ENCODE measurements around the gene EGFLAM. TPM values are rescaled to one million over a fixed set of nuclear protein-coding genes. Genes with fewer than 3 reads are reported as not detected.
A peak's percentile ranks its signal among the peaks of the same experiment; 100 is the strongest.

EGFLAM gene
- polyA plus RNA-seq (2011; rRNA removed) (16.4 and 20.1 TPM in 2 replicates), polyA minus RNA-seq (2011; rRNA and poly(A)+ RNA removed) (12.9 and 14.5 TPM in 2 replicates)

GRCh38 chr5:38258319-38259061 lies at the start of gene EGFLAM:
TSS of gene EGFLAM (plus strand) at chr5:38258559. CDS start at chr5:38258755, 196 bp downstream.
- H3K27me3 ChIP-seq (ENCODE audit: control insufficient read depth, insufficient read depth, low read length): peaks cover 63% of the 10 kb centered on the region
- ChIA-PET CTCF (no interaction called here), POLR2A (no interaction called here)
- no peak for DNase-seq (ENCODE audit: low read depth, low spot score)
- no peak within 1 kb of the TSS for H3K27ac ChIP-seq (ENCODE audit: low read depth, low read length)
- H3K9me3 ChIP-seq (ENCODE audit: control insufficient read depth, insufficient read depth, low read length): no peaks in the 10 kb centered on the region; the same call in 1 of the 2 replicates
- no peak for TF ChIP-seq CTCF (IDR thresholded peaks at IDR 0.05; ENCODE audit: low read depth, low read length)
- peak within 1 kb of the TSS; percentile 39 for H3K4me3 ChIP-seq (ENCODE audit: low read depth, low read length)

- Histone ChIP-seq H3K27me3 (ENCODE audit: control insufficient read depth, insufficient read depth, low read length) (no peaks in the 10 kb centered on the region), H3K9me3 (ENCODE audit: control insufficient read depth, insufficient read depth, low read length) (no peaks in the 10 kb centered on the region), H3K27ac (ENCODE audit: low read depth, low read length) (no peak overlapping the region), H3K4me3 (ENCODE audit: low read depth, low read length) (no peak overlapping the region)
- DNase-seq (ENCODE audit: low read depth, low spot score): peak; percentile 3
- POLR2A ChIA-PET: no interaction called here
- peak; percentile 56 for TF ChIP-seq CTCF (IDR thresholded peaks at IDR 0.05; ENCODE audit: low read depth, low read length)
- CTCF ChIA-PET: interaction anchor here (0.7 to 1.2 kb wide), 3 partner anchors 57 to 601 kb away, joined by 3 read pairs; no protein-coding TSS in a partner anchor
Measured at GRCh38 chr5:38208782-38209378, 49.5 kb upstream of the EGFLAM start.

GRCh38 chr5:38210676-38211353 lies 47.5 kb upstream of the EGFLAM start:
- Histone ChIP-seq H3K4me3 (ENCODE audit: low read depth, low read length) (no peak overlapping the region), H3K27ac (ENCODE audit: low read depth, low read length) (no peak overlapping the region), H3K9me3 (ENCODE audit: control insufficient read depth, insufficient read depth, low read length) (no peaks in the 10 kb centered on the region), H3K27me3 (ENCODE audit: control insufficient read depth, insufficient read depth, low read length) (no peaks in the 10 kb centered on the region)
- no peak for TF ChIP-seq CTCF (IDR thresholded peaks at IDR 0.05; ENCODE audit: low read depth, low read length)
- no peak for DNase-seq (ENCODE audit: low read depth, low spot score)
- POLR2A ChIA-PET: no interaction called here
- CTCF ChIA-PET: no interaction called here

GRCh38 chr5:38211354-38211710 lies 47.0 kb upstream of the EGFLAM start:
- Histone ChIP-seq H3K27ac (ENCODE audit: low read depth, low read length) (no peak overlapping the region), H3K9me3 (ENCODE audit: control insufficient read depth, insufficient read depth, low read length) (no peaks in the 10 kb centered on the region), H3K27me3 (ENCODE audit: control insufficient read depth, insufficient read depth, low read length) (no peaks in the 10 kb centered on the region), H3K4me3 (ENCODE audit: low read depth, low read length) (no peak overlapping the region)
- ChIA-PET POLR2A (no interaction called here), CTCF (no interaction called here)
- DNase-seq (ENCODE audit: low read depth, low spot score): no peak
- no peak for TF ChIP-seq CTCF (IDR thresholded peaks at IDR 0.05; ENCODE audit: low read depth, low read length)

- no peaks in the 10 kb centered on the region for H3K9me3 ChIP-seq (ENCODE audit: control insufficient read depth, insufficient read depth, low read length)
- H3K4me3 ChIP-seq (ENCODE audit: low read depth, low read length): no peak overlapping the region
- H3K27me3 ChIP-seq (ENCODE audit: control insufficient read depth, insufficient read depth, low read length): no peaks in the 10 kb centered on the region
- H3K27ac ChIP-seq (ENCODE audit: low read depth, low read length): no peak overlapping the region
- ChIA-PET CTCF (no interaction called here), POLR2A (no interaction called here)
- no peak for DNase-seq (ENCODE audit: low read depth, low spot score)
- TF ChIP-seq CTCF (IDR thresholded peaks at IDR 0.05; ENCODE audit: low read depth, low read length): no peak
Measured at GRCh38 chr5:38212307-38212706, 46.1 kb upstream of the EGFLAM start.

All from AG04450 (cell line).